GM12892 (cell line): ENCODE measurements around the gene SYN1.

ENCODE experiments used
- POLR2A ChIP-seq: IDR thresholded peaks from 2 replicates; pipeline ENCODE4 v1.6.1; 2011; ENCODE audit warnings: low read depth, low read length, control low read depth
- POLR2AphosphoS5 ChIP-seq: IDR thresholded peaks from 2 replicates; pipeline ENCODE4 v1.6.1; 2011; ENCODE audit warnings: low read depth, low read length, control low read depth
- TAF1 ChIP-seq: IDR thresholded peaks from 2 replicates; pipeline ENCODE4 v1.6.1; 2011; ENCODE audit warnings: low read depth, mild to moderate bottlenecking, control low read depth, low read length, borderline replicate concordance

DNA sequence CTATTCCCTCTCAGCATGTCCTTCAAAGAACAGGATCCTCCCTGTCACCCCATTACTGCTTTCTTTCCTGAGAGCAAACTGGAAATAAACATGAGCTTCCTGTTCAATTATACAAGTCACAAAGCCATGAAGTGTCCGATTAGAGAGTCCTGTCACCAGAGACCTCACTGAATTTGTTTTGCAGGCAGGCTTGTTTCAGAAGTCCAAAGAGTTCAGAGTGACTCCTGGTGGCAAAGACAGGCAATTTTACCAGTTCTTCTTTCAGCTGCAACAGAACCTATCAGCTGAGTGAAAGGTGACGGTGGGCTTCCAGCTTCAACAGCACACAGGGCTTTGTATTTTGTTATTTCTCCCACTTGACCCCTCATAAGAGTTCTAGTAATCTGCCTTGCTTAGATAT is 24.3 kb upstream of the SYN1 start:
- TF ChIP-seq POLR2A (no peak), POLR2AphosphoS5 (no peak), TAF1 (no peak)
